NCI-H748 (cell line): ENCODE results near the gene TRIP13.

ENCODE experiments used
- DNase-seq: peaks from one replicate; lab custom pipeline; 2025; ENCODE audit not compliant: unreplicated experiment; lab: John Stamatoyannopoulos, UW

The TRIP13 gene

DNA sequence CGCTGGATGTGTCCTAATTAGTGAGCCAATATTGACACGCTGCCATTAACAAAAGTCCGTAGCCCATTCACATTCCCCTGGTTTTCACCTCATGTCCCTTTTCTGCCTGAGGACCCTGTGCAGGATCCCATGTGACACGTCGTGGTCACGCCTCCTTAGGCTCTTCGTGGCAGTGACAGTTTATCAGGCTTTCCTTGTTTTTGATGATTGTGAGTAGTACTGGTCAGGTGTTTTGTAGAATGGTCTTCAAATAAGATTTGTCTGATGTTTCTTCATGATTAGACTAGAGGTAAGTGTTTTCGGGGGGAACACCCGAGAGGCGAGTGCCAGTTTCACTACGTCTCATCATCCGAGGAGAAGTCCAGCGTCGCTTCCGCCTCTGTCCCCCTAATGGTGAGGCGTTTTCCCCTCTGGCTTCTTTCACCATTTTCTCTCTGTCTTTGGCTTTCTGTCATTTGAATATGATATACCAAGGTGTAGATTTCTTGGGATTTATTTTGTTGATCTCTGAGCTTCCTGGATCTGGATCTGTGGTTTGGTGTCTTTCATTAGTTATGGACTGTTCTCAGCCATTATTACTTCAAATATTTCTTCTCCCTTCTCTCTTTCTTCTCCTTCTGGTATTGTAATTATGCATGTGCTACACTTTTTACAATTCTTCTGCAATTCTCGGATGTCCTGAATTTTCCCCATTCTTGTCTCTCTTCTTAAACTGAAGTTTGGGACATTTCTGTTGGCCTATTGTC, 57.3 kb downstream of the TRIP13 start:
- DNase-seq: peak; percentile 87

DNA sequence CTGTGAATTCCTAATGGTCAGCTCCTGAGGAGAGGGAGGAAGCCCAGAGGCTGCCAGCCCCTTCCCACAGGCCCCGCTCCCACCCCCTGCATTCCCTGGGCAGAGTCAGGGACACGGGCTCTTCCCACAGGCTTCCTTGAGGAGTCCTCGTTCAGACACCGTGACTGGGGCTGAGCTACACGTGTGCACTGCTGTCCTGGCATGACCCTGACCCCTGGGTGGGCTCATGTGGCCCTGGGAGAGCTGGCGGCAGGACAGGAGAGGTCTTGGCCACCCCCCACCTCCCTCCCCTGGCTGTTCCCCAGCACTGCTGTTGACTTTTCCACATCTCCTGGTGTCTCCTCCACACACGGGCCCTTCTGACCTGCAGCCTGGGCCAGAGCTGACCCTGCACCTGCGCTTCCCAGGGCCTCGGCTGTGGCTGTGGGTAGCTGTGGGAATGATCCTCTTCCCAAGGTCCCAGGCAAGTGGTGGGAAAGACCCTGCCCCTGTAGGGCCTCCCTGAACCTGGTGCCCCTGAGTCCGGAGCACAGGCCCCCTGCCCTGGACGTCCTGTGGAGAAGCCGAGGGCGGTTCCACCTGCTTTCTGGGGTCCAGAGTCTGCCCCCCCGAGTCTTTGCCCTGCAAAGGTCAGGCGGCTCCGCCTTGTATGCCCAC, 59.4 kb downstream of the TRIP13 start:
- DNase-seq: no peak

DNA sequence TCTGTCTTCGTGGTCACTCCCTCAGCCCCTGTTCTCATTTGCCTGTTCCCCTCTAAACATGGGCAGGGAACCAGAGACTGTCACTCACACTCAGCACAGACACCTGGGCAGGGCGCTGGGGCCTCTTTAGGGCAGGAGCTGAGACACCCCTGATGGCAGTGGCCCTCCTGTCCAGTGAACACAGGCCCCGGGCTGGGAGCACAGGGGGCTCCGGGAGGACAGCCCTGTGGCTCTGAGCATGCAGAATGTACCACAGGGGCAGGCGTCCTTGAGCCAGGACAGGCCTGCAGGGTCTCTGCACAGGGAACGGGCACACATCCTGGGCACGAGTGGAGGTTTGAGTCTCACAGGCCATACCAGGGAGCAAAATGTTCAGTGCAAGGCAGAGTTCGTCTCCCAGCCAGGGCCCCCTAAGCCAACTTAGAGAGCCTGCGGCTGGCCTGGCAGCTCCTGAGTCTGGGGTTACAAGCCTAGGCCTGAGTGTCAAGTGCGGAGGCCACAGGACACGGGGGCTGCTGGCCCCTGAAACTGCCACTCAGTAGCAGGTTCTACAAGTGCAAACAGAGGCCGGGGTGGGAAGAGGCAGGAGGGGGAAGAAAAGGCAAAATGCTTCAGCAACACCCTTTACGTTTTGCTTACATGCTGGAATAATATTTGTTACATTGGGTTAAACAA, 60.0 kb downstream of the TRIP13 start:
- no peak for DNase-seq

GRCh38 chr5:953535-954449, 61.1 kb downstream of the TRIP13 start:
- no peak for DNase-seq

DNA sequence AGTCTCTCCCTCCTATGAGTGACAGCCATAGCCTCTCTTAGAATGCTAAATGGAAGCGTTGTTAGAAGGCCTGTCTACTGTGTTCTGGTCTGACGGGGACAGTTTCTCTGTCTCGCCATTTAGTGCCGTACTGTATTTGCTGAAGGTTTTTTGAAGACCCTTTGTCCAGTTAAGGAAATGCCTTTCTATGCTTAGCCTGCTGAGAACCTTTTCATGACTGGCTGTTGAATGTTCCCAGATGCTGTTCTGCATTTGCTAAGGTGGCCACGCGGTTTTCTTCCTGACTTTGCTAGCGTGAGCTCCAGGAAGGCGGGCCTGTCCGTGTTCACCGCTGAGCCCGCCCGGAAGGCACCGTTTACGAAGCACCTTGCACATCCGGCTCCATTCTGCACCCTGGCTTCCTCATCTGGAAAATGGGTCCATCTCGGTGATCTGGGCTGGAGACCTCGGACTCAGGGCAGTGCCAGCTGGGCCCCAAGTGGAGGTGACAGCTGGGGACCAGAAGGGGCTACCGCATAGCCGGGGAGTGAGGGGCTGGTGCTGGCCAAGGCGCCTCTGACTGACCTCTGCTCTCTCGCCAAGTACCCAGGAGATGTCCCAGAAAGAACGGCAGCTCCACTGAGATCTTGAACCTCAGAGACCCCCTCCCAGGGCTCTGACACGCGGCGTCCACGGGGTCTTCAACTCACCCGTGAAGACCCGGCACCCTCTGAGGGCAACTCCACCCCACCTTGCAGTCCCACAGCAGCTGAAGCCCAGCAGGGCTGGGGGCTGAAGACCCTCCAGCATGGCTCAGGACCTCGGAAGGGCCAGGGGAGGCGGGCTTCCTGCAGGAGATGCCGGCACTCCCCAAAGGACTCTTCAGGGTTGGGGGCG, 63.4 kb downstream of the TRIP13 start:
- DNase-seq: no peak

GRCh38 chr5:956941-957747, 64.5 kb downstream of the TRIP13 start:
- no peak for DNase-seq

- DNase-seq: peak; percentile 39
Measured at GRCh38 chr5:957748-958485, 65.2 kb downstream of the TRIP13 start.

DNA sequence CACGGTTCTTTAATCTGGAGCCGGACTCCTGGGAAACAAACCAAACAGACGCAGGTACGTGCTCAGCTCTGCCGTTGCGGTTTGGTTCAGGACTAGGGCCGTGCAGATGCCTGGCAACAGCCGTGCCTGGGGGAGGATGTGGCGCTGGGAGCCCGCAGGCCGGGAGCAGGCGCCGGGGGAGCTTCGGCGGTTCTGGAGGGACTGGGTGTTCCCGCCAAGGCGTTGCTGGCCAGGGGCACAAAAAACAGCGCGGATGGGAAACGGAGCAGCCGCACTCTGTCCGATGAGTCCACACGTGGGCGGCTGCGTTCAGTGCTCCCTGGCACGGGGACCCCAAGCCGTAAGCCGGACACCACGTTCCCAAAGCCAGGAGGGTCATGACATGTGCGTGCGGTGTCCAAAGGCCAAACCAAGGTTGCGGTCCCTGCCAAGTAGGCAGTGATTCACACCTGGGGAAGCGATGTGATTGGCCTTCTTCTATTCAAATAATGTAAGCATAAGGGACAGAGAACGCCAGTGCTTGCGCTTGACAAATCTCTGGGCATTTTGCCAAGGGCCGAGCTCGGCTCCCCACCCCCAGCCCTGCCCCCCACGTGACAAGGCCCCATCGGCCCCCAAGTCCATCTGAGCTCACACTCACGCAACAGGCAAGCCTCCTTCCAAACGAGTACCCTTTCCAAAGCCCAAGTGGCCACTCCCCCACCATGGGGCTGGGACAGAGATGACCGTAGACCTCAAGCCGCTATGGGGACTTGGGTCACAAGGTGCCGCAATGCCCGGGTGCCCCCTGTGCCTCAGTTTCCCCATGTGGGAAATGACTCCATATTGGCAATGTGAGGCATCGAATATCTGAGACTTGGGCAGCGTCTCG, 66.3 kb downstream of the TRIP13 start:
- peak; percentile 95 for DNase-seq

DNA sequence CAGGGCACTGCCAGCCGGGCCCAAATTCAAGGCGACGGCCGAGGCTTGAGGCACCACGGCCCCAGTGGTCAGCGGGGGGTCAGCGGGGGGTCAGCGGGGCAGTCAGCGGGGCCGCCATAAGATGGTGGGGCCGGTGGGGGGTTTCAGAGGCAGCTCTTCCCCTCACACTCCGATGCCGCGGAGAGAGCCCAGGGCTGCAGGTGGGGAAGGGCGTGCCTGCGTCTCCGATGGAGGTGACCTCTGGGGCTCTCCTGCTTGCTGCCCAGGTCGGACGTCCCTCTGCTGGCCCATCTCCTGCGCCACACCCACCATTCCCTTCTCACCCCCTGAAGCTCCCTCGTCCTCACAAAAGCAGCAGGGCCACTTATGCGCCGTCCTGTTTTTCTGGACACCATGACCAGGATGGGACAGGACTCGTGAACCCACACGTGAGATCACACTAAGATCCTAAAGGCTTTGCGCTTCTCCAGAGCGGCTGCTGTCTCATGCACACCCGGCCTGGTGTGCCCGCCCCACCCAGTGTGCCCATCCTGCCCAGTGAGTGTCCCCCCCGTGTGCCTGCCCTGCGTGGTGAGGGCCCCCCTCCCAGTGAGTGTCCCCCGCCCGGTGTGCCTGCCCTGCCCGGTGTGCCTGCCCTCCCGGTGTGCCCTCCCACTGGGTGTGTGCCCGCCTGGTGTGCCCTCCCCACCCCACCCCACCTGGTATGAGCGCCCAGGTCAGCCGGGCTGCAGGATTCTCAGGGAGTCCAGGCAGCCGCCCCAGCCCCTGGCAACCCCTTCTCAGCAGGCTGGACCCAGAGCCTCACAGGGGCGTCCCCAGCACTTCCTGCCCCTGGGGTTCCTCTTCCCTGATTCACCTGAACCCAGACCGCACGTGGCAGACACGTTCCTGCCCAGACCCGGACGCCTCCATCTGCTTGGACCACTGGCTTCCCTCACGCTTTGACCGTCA, 67.2 kb downstream of the TRIP13 start:
- DNase-seq: no peak

GRCh38 chr5:960551-960950, 67.9 kb downstream of the TRIP13 start:
- DNase-seq: no peak

GRCh38 chr5:961002-961710, 68.5 kb downstream of the TRIP13 start:
- peak; percentile 38 for DNase-seq

DNA sequence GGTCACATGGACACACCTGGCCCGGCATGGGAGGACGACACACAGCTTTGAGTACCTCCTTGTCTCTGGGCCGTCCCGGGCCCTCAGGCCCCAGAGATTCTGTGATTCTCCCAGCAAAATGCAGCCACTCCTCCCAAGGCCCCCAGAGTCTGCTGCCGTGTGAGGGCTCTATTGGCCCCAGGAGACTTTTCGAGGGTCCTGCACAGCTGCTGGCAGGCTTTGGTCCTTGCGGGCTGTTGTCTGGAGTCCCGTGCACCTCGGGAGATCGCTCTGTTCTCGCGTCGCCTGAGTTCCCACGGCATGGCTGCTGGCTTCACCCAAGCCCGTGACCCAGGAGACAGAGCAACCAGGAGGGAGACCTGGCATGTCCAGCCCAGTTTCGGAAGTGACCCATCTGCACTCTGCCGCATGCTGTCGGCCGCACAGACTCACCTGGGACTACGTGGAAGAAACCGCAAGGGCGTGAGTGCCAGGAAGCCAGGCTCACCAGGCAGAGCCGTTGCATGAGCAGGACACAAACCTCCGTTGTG, 69.1 kb downstream of the TRIP13 start:
- DNase-seq: no peak

GRCh38 chr5:962386-962785, 69.7 kb downstream of the TRIP13 start:
- no peak for DNase-seq

- no peak for DNase-seq
Measured at GRCh38 chr5:962801-963200, 70.1 kb downstream of the TRIP13 start.

DNA sequence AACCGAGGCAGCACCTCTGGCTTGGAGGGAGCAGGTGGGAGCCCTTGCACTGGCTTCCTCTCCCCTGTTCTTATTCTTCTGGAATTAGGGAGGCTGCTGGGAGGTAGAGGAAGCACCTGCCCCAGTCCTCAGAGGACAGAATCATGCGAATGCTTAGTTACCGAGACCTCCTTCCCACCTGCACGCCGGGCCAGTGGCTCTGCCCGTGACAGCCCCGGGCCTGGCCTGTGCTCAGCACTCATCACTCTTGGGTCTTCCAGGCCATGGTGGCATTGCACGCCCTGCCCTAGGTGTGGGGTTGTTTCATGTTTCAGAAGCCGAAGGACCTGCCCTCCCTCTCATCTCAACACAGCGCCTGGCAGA, 70.6 kb downstream of the TRIP13 start:
- DNase-seq: no peak
